SK-N-SH treated with all-trans-retinoic acid at 6 μM for 48 hours (cell line): Measurements from ENCODE around the gene NFYB.
A peak's percentile ranks its signal among the peaks of the same experiment; 100 is the strongest.

Source experiments
- ATAC-seq: fragments of 200-7000 bp; cut with Tn5 transposase; 3 replicates; pipeline ENCODE4 v1.9.1; 2020; ENCODE audit warnings: mild to moderate bottlenecking, moderate library complexity
- ARNTL ChIP-seq: fragments of 450-650 bp; formaldehyde crosslinking; IDR thresholded peaks from 2 replicates; pipeline ENCODE4 v1.5.0; 2020; ENCODE audit warnings: low read depth, mild to moderate bottlenecking, moderate library complexity, borderline replicate concordance
- CREB5 ChIP-seq: fragments of 250-450 bp; sonication (Bioruptor Pico); IDR thresholded peaks from 2 replicates; pipeline ENCODE4 v1.5.1; 2020; ENCODE audit warnings: low read depth, mild to moderate bottlenecking, moderate library complexity
- CSDC2 ChIP-seq: fragments of 250-450 bp; sonication (Bioruptor Pico); IDR thresholded peaks from 2 replicates; pipeline ENCODE4 v1.5.0; 2020; ENCODE audit warnings: mild to moderate bottlenecking, moderate library complexity
- CSRNP3 ChIP-seq: fragments of 250-450 bp; sonication (Bioruptor Pico); IDR thresholded peaks from 2 replicates; pipeline ENCODE4 v1.5.1; 2021; ENCODE audit warnings: mild to moderate bottlenecking, moderate library complexity
- ESRRG ChIP-seq: fragments of 250-450 bp; sonication (Bioruptor Pico); IDR thresholded peaks from 2 replicates; pipeline ENCODE4 v1.6.1; 2021; ENCODE audit warnings: mild to moderate bottlenecking
- GLIS3 ChIP-seq: fragments of 250-450 bp; sonication (Bioruptor Pico); IDR thresholded peaks from 2 replicates; pipeline ENCODE4 v1.5.0; 2020; ENCODE audit warnings: mild to moderate bottlenecking, moderate library complexity
- ISL1 ChIP-seq: fragments of 250-450 bp; sonication (Bioruptor Pico); IDR thresholded peaks from 2 replicates; pipeline ENCODE4 v2.1.2; 2022; ENCODE audit warnings: mild to moderate bottlenecking, moderate library complexity
- OSR1 ChIP-seq: fragments of 250-450 bp; sonication (Bioruptor Pico); IDR thresholded peaks from 2 replicates; pipeline ENCODE4 v1.8.0; 2022; ENCODE audit warnings: moderate library complexity, mild to moderate bottlenecking, inconsistent platforms
- PATZ1 ChIP-seq: fragments of 250-450 bp; sonication (Bioruptor Pico); IDR thresholded peaks from 2 replicates; pipeline ENCODE4 v1.8.0; 2020; ENCODE audit warnings: mild to moderate bottlenecking, moderate library complexity, borderline replicate concordance
- POU6F1 ChIP-seq: fragments of 250-450 bp; sonication (Bioruptor Pico); IDR thresholded peaks from 2 replicates; pipeline ENCODE4 v1.8.0; 2021; ENCODE audit warnings: low read depth, mild to moderate bottlenecking, moderate library complexity, borderline replicate concordance
- PPARA ChIP-seq: fragments of 250-450 bp; sonication (Bioruptor Pico); IDR thresholded peaks from 2 replicates; pipeline ENCODE4 v1.5.0; 2020; ENCODE audit warnings: mild to moderate bottlenecking, borderline replicate concordance
- RARB ChIP-seq: fragments of 250-450 bp; sonication (Bioruptor Pico); IDR thresholded peaks from 2 replicates; pipeline ENCODE4 v1.8.0; 2021; ENCODE audit warnings: mild to moderate bottlenecking, moderate library complexity
- SNAI2 ChIP-seq: fragments of 250-450 bp; sonication (Bioruptor Pico); IDR thresholded peaks from 2 replicates; pipeline ENCODE4 v1.5.0; 2020; ENCODE audit warnings: mild to moderate bottlenecking, moderate library complexity
- TCF4 ChIP-seq: fragments of 250-450 bp; sonication (Bioruptor Pico); IDR thresholded peaks from 2 replicates; pipeline ENCODE4 v1.8.0; 2021; ENCODE audit warnings: mild to moderate bottlenecking, moderate library complexity, borderline replicate concordance
- TSHZ2 ChIP-seq: fragments of 250-450 bp; sonication (Bioruptor Pico); IDR thresholded peaks from 2 replicates; pipeline ENCODE4 v1.5.0; 2020; ENCODE audit warnings: mild to moderate bottlenecking, moderate library complexity
- ZC3H10 ChIP-seq: fragments of 250-450 bp; sonication (Bioruptor Pico); IDR thresholded peaks from 2 replicates; pipeline ENCODE4 v1.5.1; 2021; ENCODE audit warnings: mild to moderate bottlenecking, moderate library complexity
- ZFP3 ChIP-seq: fragments of 250-450 bp; sonication (Bioruptor Pico); IDR thresholded peaks from 2 replicates; pipeline ENCODE4 v1.5.0; 2020; ENCODE audit warnings: mild to moderate bottlenecking, moderate library complexity
- ZFP30 ChIP-seq: fragments of 450-650 bp; formaldehyde crosslinking; IDR thresholded peaks from 2 replicates; pipeline ENCODE4 v1.5.0; 2022; ENCODE audit warnings: mild to moderate bottlenecking, moderate library complexity
- ZNF565 ChIP-seq: fragments of 450-650 bp; formaldehyde crosslinking; conservative IDR thresholded peaks from 2 replicates; pipeline ENCODE4 v1.5.0; 2020; ENCODE audit warnings: low read depth, mild to moderate bottlenecking, moderate library complexity
- ZNF70 ChIP-seq: fragments of 450-650 bp; formaldehyde crosslinking; IDR thresholded peaks from 2 replicates; pipeline ENCODE4 v1.5.0; 2020; ENCODE audit warnings: mild to moderate bottlenecking, moderate library complexity
- ZNF8 ChIP-seq: fragments of 450-650 bp; formaldehyde crosslinking; IDR thresholded peaks from 2 replicates; pipeline ENCODE4 v1.5.0; 2020; ENCODE audit warnings: mild to moderate bottlenecking, moderate library complexity

Gene NFYB

GRCh38 chr12:104130760-104131159 lies 7.2 kb downstream of the NFYB start:
- TF ChIP-seq ISL1 (CRISPR knock-in tag) (0 out of 2 replicates have a peak, but pooled peaks have one; percentile 23), ZFP30 (CRISPR knock-in tag) (no peak)

GRCh38 chr12:104126548-104126947 lies 11.5 kb downstream of the NFYB start:
- no peak for ATAC-seq
- no peak for TF ChIP-seq CSRNP3 (CRISPR knock-in tag)
- TF ChIP-seq SNAI2 (CRISPR knock-in tag) = no peak
- no peak for TF ChIP-seq TCF4 (CRISPR knock-in tag)
- no peak for TF ChIP-seq ZFP30 (CRISPR knock-in tag)
- no peak for TF ChIP-seq PPARA (CRISPR knock-in tag)
- no peak for TF ChIP-seq ZNF70 (CRISPR knock-in tag)
- no peak for TF ChIP-seq GLIS3 (CRISPR knock-in tag)
- no peak for TF ChIP-seq ESRRG (CRISPR knock-in tag)
- TF ChIP-seq ARNTL (CRISPR knock-in tag) = no peak
- TF ChIP-seq ISL1 (CRISPR knock-in tag) = no peak
- TF ChIP-seq CREB5 (CRISPR knock-in tag) = no peak
- TF ChIP-seq CSDC2 = no peak
- TF ChIP-seq POU6F1 (CRISPR knock-in tag) = no peak
- TF ChIP-seq ZNF565 (CRISPR knock-in tag) = no peak

More at GRCh38 chr12:104130760-104131159, 7.2 kb downstream of the NFYB start:
- ATAC-seq = peak; percentile 29; the same call in 2 of the 3 replicates

- ATAC-seq = no peak
- TF ChIP-seq OSR1 (CRISPR knock-in tag) (no peak), CSDC2 (no peak), ISL1 (CRISPR knock-in tag) (no peak), SNAI2 (CRISPR knock-in tag) (no peak), ESRRG (CRISPR knock-in tag) (no peak), POU6F1 (CRISPR knock-in tag) (no peak), ZC3H10 (CRISPR knock-in tag) (no peak), ZNF8 (CRISPR knock-in tag) (no peak), RARB (CRISPR knock-in tag) (no peak), ARNTL (CRISPR knock-in tag) (no peak), CREB5 (CRISPR knock-in tag) (no peak), ZNF70 (CRISPR knock-in tag) (no peak), TCF4 (CRISPR knock-in tag) (no peak)
Observed at GRCh38 chr12:104122298-104122697, 15.7 kb downstream of the NFYB start.

GRCh38 chr12:104121001-104121400 lies 17.0 kb downstream of the NFYB start:
- ATAC-seq = peak; percentile 98
- TF ChIP-seq SNAI2 (CRISPR knock-in tag) (no peak), PPARA (CRISPR knock-in tag) (no peak), TSHZ2 (CRISPR knock-in tag) (no peak), GLIS3 (CRISPR knock-in tag) (no peak), PATZ1 (CRISPR knock-in tag) (no peak), ZFP30 (CRISPR knock-in tag) (no peak), ESRRG (CRISPR knock-in tag) (no peak), ISL1 (CRISPR knock-in tag) (peak; percentile 98), RARB (CRISPR knock-in tag) (no peak), ARNTL (CRISPR knock-in tag) (no peak), ZFP3 (CRISPR knock-in tag) (no peak), CREB5 (CRISPR knock-in tag) (peak; percentile 65; the same call in 1 of the 2 replicates)
